Raji (cell line): Measurements from ENCODE around the gene KRT82.

Experiments
- POLR2A ChIP-seq: IDR thresholded peaks from 2 replicates; pipeline ENCODE4 v1.6.1; 2011; ENCODE audit warnings: low read depth, low read length, control low read depth; ENCODE audit not compliant: insufficient read depth

KRT82 gene

GRCh38 chr12:52423035-52423434, 16.9 kb upstream of the KRT82 start:
- TF ChIP-seq POLR2A = no peak

GRCh38 chr12:52419656-52420055, 13.5 kb upstream of the KRT82 start:
- no peak for TF ChIP-seq POLR2A

- no peak for TF ChIP-seq POLR2A
Measured at GRCh38 chr12:52418576-52419110, 12.5 kb upstream of the KRT82 start.

GRCh38 chr12:52417740-52418139, 11.6 kb upstream of the KRT82 start:
- no peak for TF ChIP-seq POLR2A

- no peak for TF ChIP-seq POLR2A
Measured at GRCh38 chr12:52416795-52417194, 10.7 kb upstream of the KRT82 start.

- no peak for TF ChIP-seq POLR2A
Measured at GRCh38 chr12:52415870-52416750, 10.0 kb upstream of the KRT82 start.

GRCh38 chr12:52414936-52415335, 8.8 kb upstream of the KRT82 start:
- no peak for TF ChIP-seq POLR2A

- TF ChIP-seq POLR2A = no peak
Measured at GRCh38 chr12:52413782-52414345, 7.7 kb upstream of the KRT82 start.

- TF ChIP-seq POLR2A = no peak
Measured at GRCh38 chr12:52413202-52413601, 7.1 kb upstream of the KRT82 start.

GRCh38 chr12:52411815-52412214, 5.7 kb upstream of the KRT82 start:
- no peak for TF ChIP-seq POLR2A

GRCh38 chr12:52407918-52408317, 1.8 kb upstream of the KRT82 start:
- TF ChIP-seq POLR2A = no peak

- TF ChIP-seq POLR2A = no peak
Measured at GRCh38 chr12:52404951-52405350, 1.2 kb downstream of the KRT82 start.

- no peak for TF ChIP-seq POLR2A
Measured at GRCh38 chr12:52403561-52403960, 2.6 kb downstream of the KRT82 start.

GRCh38 chr12:52402873-52403540, 3.1 kb downstream of the KRT82 start:
- TF ChIP-seq POLR2A = no peak

- TF ChIP-seq POLR2A = no peak
Measured at GRCh38 chr12:52402377-52402776, 3.8 kb downstream of the KRT82 start.

- no peak for TF ChIP-seq POLR2A
Measured at GRCh38 chr12:52401926-52402325, 4.2 kb downstream of the KRT82 start.
